T-cell (primary cell): ENCODE measurements around the gene ZNF836. TPM values are rescaled to one million over a fixed set of nuclear protein-coding genes. Genes with fewer than 3 reads are reported as not detected.
A peak's percentile ranks its signal among the peaks of the same experiment; 100 is the strongest.

ENCODE experiments used
- ATAC-seq, 4 experiments: fragments of 200-7000 bp in 3 of 4; fragments of 150-1000 bp in 1 of 4; cut with Tn5 transposase; replicated peaks in 1 of 4; 1 replicate in 3 of 4; 2 replicates in 1 of 4; pipeline ENCODE4 v1.10.0; 2021; ENCODE audit warnings: moderate library complexity in 3 of 4, mild to moderate bottlenecking in 2 of 4, moderate number of reproducible peaks in 1 of 4
- CTCF ChIA-PET, 2 donors: fragments of 300-600 bp; sonication (Branson Sonifier 250); formaldehyde crosslinking; loops; one replicate each; lab custom pipeline; 2022; ENCODE audit warnings: antibody characterized with exemption in 2 of 2; lab: Charles Lee
- POLR2A ChIA-PET, 2 donors: fragments of 300-600 bp; sonication (Branson Sonifier 250); formaldehyde crosslinking; loops; one replicate each; lab custom pipeline; 2022; ENCODE audit warnings: antibody characterized with exemption in 2 of 2; lab: Charles Lee
- DNase-seq, 35 experiments: peaks; one replicate each; pipeline versions ENCODE4 v3.0.0 to v3.0.0-alpha.2; 2013 to 2023
- H3K27ac ChIP-seq: one replicate; pipeline ENCODE4 v1.5.1; 2013; ENCODE audit warnings: low read length
- H3K27me3 ChIP-seq, 2 experiments: replicated peaks in 1 of 2; 1 replicate in 1 of 2; 2 replicates in 1 of 2; pipeline versions ENCODE4 v1.6.1 to v1.7.0; 2013; ENCODE audit warnings: low read length in 1 of 2, mixed read lengths in 1 of 2; ENCODE audit not compliant: control insufficient read depth in 2 of 2, insufficient read depth in 2 of 2; ENCODE audit errors: extremely low read depth in 1 of 2
- H3K36me3 ChIP-seq, 2 donors: 1 replicate in 1 of 2; 2 replicates in 1 of 2; pipeline versions ENCODE4 v1.6.1 to v1.7.0; 2013; ENCODE audit warnings: low read length in 1 of 2; ENCODE audit not compliant: control insufficient read depth in 2 of 2, insufficient read depth in 1 of 2; ENCODE audit errors: extremely low read depth in 1 of 2
- H3K4me1 ChIP-seq, 2 experiments: 1 replicate in 1 of 2; 2 replicates in 1 of 2; pipeline versions ENCODE4 v1.6.1 to v1.7.0; 2013; ENCODE audit warnings: low read length in 2 of 2, mixed read lengths in 1 of 2; ENCODE audit not compliant: insufficient read depth in 2 of 2, control insufficient read depth in 1 of 2; ENCODE audit errors: extremely low read depth in 1 of 2
- H3K4me3 ChIP-seq, 2 donors: 1 replicate in 1 of 2; 2 replicates in 1 of 2; pipeline versions ENCODE4 v1.5.1 to v1.7.0; 2013; ENCODE audit warnings: mild to moderate bottlenecking in 2 of 2, low read length in 1 of 2, moderate library complexity in 1 of 2; ENCODE audit not compliant: control insufficient read depth in 1 of 2; ENCODE audit errors: extremely low read depth in 1 of 2
- H3K9me3 ChIP-seq: 2 replicates; pipeline ENCODE4 v1.7.0; 2013
- H3K27ac Mint-ChIP-seq, 2 donors: one replicate each; pipeline ENCODE4 v1.8.0; 2020 to 2021; ENCODE audit warnings: mild to moderate bottlenecking in 2 of 2, mixed read lengths in 2 of 2
- H3K27me3 Mint-ChIP-seq, 2 donors: one replicate each; pipeline ENCODE4 v1.8.0; 2021 to 2022; ENCODE audit warnings: mixed read lengths in 2 of 2
- H3K36me3 Mint-ChIP-seq: one replicate; pipeline ENCODE4 v1.8.0; 2021; ENCODE audit warnings: mixed read lengths
- H3K4me1 Mint-ChIP-seq, 3 donors: one replicate each; pipeline ENCODE4 v1.8.0; 2020 to 2022; ENCODE audit warnings: mixed read lengths in 3 of 3, mild to moderate bottlenecking in 1 of 3
- H3K4me3 Mint-ChIP-seq, 3 donors: one replicate each; pipeline ENCODE4 v1.8.0; 2020 to 2022; ENCODE audit warnings: mild to moderate bottlenecking in 3 of 3, mixed read lengths in 3 of 3, moderate library complexity in 3 of 3
- H3K9me3 Mint-ChIP-seq, 3 donors: one replicate each; pipeline ENCODE4 v1.8.0; 2020 to 2022; ENCODE audit warnings: mixed read lengths in 3 of 3
- WGBS: methylation state at CpG from one replicate; pipeline ENCODE4 v1.1.5; 2013; ENCODE audit warnings: missing lambda C conversion rate; ENCODE audit not compliant: insufficient coverage; 5-methylcytosine and 5-hydroxymethylcytosine counted together
- total RNA-seq, 35 experiments: library from RNA in 6 of 35; stranded (reverse) in 6 of 35; fragments of 120-200 nt in 1 of 35; gene quantifications; one replicate each; pipeline versions ENCODE4 v1.2.1 to v1.2.4 and lab custom pipeline; 2013 to 2026

ZNF836 gene
- total RNA-seq, 5 donors from 2014 or later (not counting 1 experiment from before 2014, with no cell fraction given): 27.6 to 43.9 (median 35.0) TPM

DNA sequence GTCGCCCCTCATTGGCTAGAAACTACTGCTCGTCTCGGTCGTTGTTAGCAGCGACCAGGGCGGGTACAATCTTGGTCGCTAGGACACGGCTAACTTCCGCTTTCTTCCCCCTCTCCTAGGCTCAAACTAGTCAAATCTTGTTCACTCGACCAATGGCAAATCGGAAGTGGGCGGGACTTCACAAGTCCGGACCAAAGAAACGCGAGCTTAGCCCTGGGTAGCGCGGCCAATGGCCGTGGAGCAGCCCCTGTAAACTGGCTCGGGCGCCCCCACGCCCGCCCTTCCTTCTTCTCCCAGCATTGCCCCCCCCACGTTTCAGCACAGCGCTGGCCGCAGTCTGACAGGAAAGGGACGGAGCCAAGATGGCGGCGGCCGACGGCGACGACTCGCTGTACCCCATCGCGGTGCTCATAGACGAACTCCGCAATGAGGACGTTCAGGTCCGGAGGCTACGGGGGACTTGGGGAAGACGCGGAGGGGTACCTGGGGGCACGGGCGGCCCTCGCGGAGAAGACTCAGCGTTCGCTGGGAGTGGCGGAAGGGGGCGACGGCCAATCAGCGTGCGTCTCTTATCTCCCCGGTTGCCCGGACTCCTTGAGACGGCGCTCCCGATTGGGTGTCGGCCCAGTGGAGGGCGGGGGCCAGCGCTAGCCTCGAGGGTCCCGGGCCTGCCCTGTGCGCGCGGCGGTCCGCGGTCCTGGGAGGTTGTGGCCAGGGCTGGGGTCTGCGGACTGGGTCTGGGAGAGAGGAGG, 18.5 kb upstream of the ZNF836 start, which contains the start of gene PPP2R1A:
PPP2R1A (plus strand) TSS at position 318 of the 752 bp plus-strand sequence; CDS start at position 363, 45 bp downstream.
- peak; percentile 85 to 89 (median 88) for ATAC-seq
- DNase-seq: peak; percentile 87 to 100 (median 99)
- no peaks in the 10 kb centered on the region for H3K9me3 ChIP-seq
- no peaks in the 10 kb centered on the region for H3K27me3 Mint-ChIP-seq
- H3K9me3 Mint-ChIP-seq: no peaks in the 10 kb centered on the region
- H3K4me3 Mint-ChIP-seq: peak within 1 kb of the TSS; percentile 97 to 98 (median 97)
- POLR2A ChIA-PET: interaction anchor here in 1 of 2 donors (0.5 to 1.7 kb wide), 6 partner anchors 19 to 434 kb away, joined by 3 to 9 read pairs (median 4); partner anchors contain the start of genes ZNF432 and ZNF836
- H3K4me1 ChIP-seq: peaks cover 12 to 52% of the 10 kb centered on the region in 2 experiments
- peak within 1 kb of the TSS; percentile 96 for H3K27ac ChIP-seq
- no peaks in the 10 kb centered on the region for H3K27me3 ChIP-seq
- H3K27ac Mint-ChIP-seq: peak within 1 kb of the TSS; percentile 100
- H3K36me3 ChIP-seq: peaks cover 0 to 16% of the 10 kb centered on the region in 2 donors
- WGBS: 0% methylated on average over 64 of the region's 70 CpGs
- peak within 1 kb of the TSS; percentile 90 to 91 for H3K4me3 ChIP-seq
- H3K4me1 Mint-ChIP-seq: peaks cover 45 to 56% (median 51%) of the 10 kb centered on the region in 3 donors
- CTCF ChIA-PET: interaction anchor here in 1 of 2 donors (0.7 to 1.8 kb wide), 6 partner anchors 16 to 942 kb away, joined by 3 to 10 read pairs (median 4); partner anchors contain the start of gene ZNF836
- H3K36me3 Mint-ChIP-seq: peaks cover 14% of the 10 kb centered on the region

DNA sequence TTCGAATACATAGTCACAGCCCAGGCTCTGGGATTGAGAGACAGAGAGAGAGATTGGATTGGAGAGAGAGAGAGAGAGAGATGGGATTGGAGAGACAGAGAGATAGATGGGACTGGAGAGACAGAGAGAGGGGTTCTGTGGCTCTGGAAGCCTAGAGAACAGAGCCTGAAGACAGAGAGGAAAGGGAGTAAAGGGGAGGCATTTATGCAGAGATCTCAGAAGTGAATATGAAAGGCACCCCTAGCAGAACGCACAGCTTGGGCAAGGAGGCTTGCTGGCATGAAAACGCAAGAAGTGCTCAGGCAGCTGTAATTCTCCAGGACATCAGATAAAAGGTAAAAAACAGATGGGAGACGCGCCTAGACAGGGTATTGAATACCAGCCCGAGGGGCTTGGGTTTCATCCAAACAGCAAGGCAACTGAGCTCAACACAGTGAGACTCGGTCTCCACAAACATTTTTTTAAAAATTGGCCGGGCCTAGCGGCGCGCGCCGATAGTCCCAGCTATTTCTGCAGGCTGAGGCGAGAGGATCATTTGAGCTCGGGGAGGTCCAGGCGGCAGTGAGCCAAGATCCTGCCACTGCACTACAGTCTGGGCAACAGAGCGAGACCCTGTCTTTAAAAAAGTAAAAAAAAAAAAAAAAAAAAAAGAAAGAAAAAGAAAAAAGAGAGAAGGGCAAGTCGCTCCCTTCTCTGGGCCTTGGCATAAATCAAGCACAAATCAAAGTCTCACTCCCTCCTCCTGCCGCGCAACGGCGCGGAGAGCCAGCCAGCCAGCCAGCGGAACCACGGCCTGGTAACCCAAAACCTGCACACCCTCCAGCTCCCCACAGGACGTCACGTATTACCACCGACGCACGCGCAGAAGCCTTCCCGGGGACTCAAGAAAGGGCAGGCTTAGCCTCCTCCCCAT, 17.7 kb upstream of the ZNF836 start:
- Mint-ChIP-seq H3K9me3 (no peaks in the 10 kb centered on the region), H3K27me3 (no peaks in the 10 kb centered on the region), H3K4me1 (peaks cover 37 to 47% (median 43%) of the 10 kb centered on the region in 3 donors), H3K27ac (peak overlapping the region; percentile 100), H3K36me3 (peaks cover 5% of the 10 kb centered on the region), H3K4me3 (peak overlapping the region; percentile 97 to 98 (median 97))
- no peak for ATAC-seq
- no peaks in the 10 kb centered on the region for H3K9me3 ChIP-seq
- ChIA-PET CTCF (interaction anchor here in 1 of 2 donors (0.6 to 1.8 kb wide), 8 partner anchors 16 to 941 kb away, joined by 3 to 10 read pairs (median 4); partner anchors contain the start of gene ZNF836), POLR2A (interaction anchor here in 1 of 2 donors (0.7 to 1.7 kb wide), 4 partner anchors 18 to 160 kb away, joined by 3 to 9 read pairs (median 4); partner anchors contain the start of genes ZNF432 and ZNF836)
- H3K27me3 ChIP-seq: no peaks in the 10 kb centered on the region
- peak in 9 of 35 experiments; percentile 5 to 99 (median 9) for DNase-seq
- peak overlapping the region; percentile 96 for H3K27ac ChIP-seq
- H3K4me1 ChIP-seq: peaks cover 12 to 44% of the 10 kb centered on the region in 2 experiments
- H3K4me3 ChIP-seq: peak overlapping the region; percentile 40 to 74
- 16% methylated on average over 16 of the region's 32 CpGs for WGBS
- H3K36me3 ChIP-seq: peaks cover 0 to 12% of the 10 kb centered on the region in 2 donors

DNA sequence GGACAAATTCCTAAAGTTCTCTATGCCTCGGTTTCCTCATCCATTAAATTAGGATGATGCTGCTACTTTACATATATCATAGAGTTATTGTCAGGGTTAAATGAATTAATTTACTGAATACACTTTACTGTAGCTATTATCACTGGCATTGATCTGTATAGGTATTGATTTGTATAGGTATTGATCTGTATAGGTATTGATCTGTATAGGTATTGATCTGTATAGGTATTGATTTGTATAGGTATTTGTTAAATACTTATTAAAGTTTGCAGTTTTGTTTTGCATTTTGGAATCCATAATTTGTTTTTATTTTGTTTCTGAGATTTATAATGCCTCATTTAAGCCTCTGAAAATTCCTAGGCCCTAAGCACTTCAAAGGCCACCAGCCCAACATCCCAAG, 16.0 kb upstream of the ZNF836 start:
- Histone ChIP-seq H3K27ac (no peak overlapping the region), H3K36me3 (peaks cover 0 to 2% of the 10 kb centered on the region in 2 donors), H3K9me3 (no peaks in the 10 kb centered on the region), H3K4me3 (no peak overlapping the region), H3K4me1 (peaks cover 12 to 31% of the 10 kb centered on the region in 2 experiments), H3K27me3 (no peaks in the 10 kb centered on the region)
- Mint-ChIP-seq H3K9me3 (no peaks in the 10 kb centered on the region), H3K27ac (no peak overlapping the region), H3K36me3 (no peaks in the 10 kb centered on the region), H3K4me1 (peaks cover 21 to 34% (median 29%) of the 10 kb centered on the region in 3 donors), H3K4me3 (peak overlapping the region in 1 of 3 donors; percentile 97), H3K27me3 (no peaks in the 10 kb centered on the region)
- no CpG with 5 or more reads among the region's 1 CpG for WGBS
- ATAC-seq (no peak), DNase-seq (no peak)
- ChIA-PET POLR2A (no interaction called here), CTCF (no interaction called here)

DNA sequence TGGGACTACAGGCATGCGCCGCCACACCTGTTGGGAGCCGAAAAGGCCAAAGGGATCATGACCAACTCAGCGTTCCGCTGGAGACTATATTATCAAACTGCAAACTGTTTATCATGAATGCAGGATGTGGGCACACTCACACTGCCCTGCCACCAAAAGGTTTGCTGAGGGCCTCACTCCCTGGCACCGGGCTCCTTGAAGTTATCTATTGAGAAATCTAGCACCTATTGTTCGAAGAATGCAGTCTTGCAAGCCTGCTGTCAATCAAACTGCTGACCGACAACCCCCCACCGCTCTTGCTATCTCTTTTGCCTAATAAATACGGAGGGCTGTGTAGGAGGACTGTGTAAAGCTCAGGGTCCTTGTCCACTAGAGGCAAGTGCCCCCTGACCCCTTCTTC, 5.2 kb upstream of the ZNF836 start:
- ATAC-seq (no peak), DNase-seq (peak in 1 of 35 experiments; percentile 1)
- ChIA-PET CTCF (no interaction called here), POLR2A (no interaction called here)
- H3K4me1 ChIP-seq: peaks cover 3 to 10% of the 10 kb centered on the region in 2 experiments
- no peak overlapping the region for H3K4me3 Mint-ChIP-seq
- H3K36me3 ChIP-seq: no peaks in the 10 kb centered on the region
- no peaks in the 10 kb centered on the region for H3K27me3 Mint-ChIP-seq
- peaks cover 6 to 10% (median 7%) of the 10 kb centered on the region in 3 donors for H3K4me1 Mint-ChIP-seq
- H3K27ac Mint-ChIP-seq: no peak overlapping the region
- no peaks in the 10 kb centered on the region for H3K9me3 Mint-ChIP-seq
- no peaks in the 10 kb centered on the region for H3K36me3 Mint-ChIP-seq
- no peaks in the 10 kb centered on the region for H3K27me3 ChIP-seq
- no peak overlapping the region for H3K27ac ChIP-seq
- H3K4me3 ChIP-seq: no peak overlapping the region
- WGBS: 83% methylated on average over 7 of the region's 10 CpGs
- no peaks in the 10 kb centered on the region for H3K9me3 ChIP-seq

DNA sequence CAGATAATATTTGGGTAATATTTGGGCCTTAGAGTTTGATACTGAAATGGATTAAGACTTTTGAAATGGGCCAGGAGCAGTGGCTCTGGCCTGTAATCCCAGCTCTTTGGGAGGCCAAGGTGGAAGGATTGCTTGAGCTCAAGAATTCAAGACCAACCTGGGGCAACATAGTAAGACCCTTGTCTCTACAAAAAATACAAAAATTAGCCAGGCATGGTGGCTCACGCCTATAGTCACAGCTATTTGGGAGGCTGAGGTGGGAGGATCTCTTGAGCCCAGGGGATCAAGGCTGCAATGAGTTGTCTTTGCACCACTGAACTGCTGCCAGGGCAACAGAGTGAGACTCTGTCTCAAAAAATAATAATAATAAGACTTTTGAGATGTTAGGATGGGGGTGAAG, 926 bp upstream of the ZNF836 start:
- H3K9me3 ChIP-seq: no peaks in the 10 kb centered on the region
- Mint-ChIP-seq H3K27ac (peak overlapping the region; percentile 91 to 97), H3K9me3 (no peaks in the 10 kb centered on the region), H3K4me1 (peaks cover 31 to 41% (median 36%) of the 10 kb centered on the region in 3 donors), H3K4me3 (peak overlapping the region; percentile 92 to 93 (median 92)), H3K27me3 (no peaks in the 10 kb centered on the region), H3K36me3 (peaks cover 30% of the 10 kb centered on the region)
- peak overlapping the region; percentile 80 for H3K27ac ChIP-seq
- POLR2A ChIA-PET: no interaction called here
- no peak for DNase-seq
- 80% methylated on average over 1 of the region's 1 CpG for WGBS
- H3K27me3 ChIP-seq: no peaks in the 10 kb centered on the region
- no peak overlapping the region for H3K4me3 ChIP-seq
- CTCF ChIA-PET: no interaction called here
- H3K36me3 ChIP-seq: peaks cover 0 to 14% of the 10 kb centered on the region in 2 donors
- ATAC-seq: no peak
- peaks cover 7 to 22% of the 10 kb centered on the region in 2 experiments for H3K4me1 ChIP-seq
